Retinal pigment epithelial cell (primary cell): ENCODE data around the gene CDR2L.
"Not testable (repeated sequence)": the region's sequence is repeated elsewhere in the genome, so short reads cannot be mapped to it uniquely, and the experiment has no call there.

Experiments used
- DNase-seq: peaks from one replicate; pipeline ENCODE4 v3.0.0-alpha.2; 2010; ENCODE audit warnings: low read depth
- H3K4me3 ChIP-seq: 2 replicates; pipeline ENCODE4 v1.5.1; 2011; ENCODE audit warnings: mild to moderate bottlenecking, low read length, control low read depth, moderate library complexity
- TF ChIP-seq, protein P1 (sequence below): conservative IDR thresholded peaks from 2 replicates; pipeline ENCODE4 v1.5.1; 2011; ENCODE audit warnings: low read depth, low read length, control low read depth, inconsistent platforms

CDR2L gene

DNA sequence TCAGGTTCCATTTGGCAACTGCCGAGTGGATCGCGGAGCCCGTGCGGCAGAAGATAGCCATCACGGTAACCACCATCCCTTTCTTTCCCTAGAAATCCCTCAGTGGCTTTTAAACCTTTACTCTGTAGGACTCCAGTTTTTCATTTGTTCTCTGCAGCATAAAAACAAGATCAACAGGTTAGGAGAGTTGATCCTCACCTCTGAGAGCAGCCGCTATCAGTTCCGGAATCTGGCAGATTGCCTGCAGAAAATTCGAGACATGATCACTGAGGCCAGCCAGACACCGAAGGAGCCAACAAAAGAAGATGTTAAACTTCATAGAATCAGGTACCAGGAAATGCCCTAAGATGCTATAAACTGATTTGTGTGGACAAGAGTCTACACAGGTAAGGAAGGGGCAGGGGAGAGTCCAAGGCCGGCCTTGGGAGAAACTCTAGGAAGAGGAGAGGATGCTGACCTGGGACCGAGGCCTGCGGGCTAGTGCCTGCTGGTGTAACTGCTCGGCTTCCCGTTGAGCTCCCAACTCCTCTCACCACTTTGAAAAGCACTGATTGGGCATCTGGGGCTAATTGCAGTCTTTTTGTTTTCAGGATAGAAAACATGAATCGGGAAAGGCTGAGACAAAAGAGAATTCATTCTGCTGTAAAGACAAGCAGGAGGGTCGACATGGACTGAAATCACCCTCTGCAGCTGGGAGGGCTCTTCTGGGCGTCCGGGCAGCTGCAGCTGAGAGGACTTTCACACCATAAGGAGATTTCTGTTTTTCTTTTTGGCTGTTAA, 33.1 kb downstream of the CDR2L start:
- no peak for DNase-seq
- TF ChIP-seq, protein P1, sequence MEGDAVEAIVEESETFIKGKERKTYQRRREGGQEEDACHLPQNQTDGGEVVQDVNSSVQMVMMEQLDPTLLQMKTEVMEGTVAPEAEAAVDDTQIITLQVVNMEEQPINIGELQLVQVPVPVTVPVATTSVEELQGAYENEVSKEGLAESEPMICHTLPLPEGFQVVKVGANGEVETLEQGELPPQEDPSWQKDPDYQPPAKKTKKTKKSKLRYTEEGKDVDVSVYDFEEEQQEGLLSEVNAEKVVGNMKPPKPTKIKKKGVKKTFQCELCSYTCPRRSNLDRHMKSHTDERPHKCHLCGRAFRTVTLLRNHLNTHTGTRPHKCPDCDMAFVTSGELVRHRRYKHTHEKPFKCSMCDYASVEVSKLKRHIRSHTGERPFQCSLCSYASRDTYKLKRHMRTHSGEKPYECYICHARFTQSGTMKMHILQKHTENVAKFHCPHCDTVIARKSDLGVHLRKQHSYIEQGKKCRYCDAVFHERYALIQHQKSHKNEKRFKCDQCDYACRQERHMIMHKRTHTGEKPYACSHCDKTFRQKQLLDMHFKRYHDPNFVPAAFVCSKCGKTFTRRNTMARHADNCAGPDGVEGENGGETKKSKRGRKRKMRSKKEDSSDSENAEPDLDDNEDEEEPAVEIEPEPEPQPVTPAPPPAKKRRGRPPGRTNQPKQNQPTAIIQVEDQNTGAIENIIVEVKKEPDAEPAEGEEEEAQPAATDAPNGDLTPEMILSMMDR: no peak

DNA sequence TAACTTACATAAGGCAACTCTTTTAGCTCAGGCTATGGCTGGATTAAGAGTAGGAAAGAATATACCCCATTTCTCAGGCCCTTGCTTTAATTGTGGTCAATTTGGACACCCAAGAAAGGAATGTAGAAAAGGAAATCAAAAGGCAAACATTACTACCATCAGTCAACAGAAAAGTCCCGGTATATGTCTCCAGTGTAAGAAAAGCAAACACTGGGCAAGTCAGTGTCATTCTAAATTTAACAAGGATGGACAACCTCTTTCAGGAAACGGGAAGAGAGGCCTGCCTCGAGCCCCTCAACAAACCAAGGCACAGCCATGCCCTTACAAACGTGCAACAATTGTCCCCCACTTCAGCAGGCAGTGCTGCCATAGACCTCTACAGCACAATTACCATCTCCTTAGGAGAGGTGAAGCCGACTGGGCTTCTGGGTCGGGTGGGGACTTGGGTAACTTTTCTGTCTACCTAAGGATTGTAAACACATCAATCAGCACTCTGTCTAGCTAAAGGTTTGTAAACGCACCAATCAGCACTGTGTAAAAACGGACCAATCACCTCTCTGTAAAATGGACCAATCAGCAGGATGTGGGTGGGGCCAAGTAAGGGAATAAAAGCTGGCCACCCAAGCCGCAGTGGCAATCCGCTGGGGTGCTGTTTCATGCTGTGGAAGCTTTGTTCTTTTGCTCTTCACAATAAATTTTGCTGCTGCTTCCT, 37.4 kb downstream of the CDR2L start:
- DNase-seq: no peak

More for the DNA sequence above, 33.1 kb downstream of the CDR2L start:
- no peak overlapping the region for H3K4me3 ChIP-seq

DNA sequence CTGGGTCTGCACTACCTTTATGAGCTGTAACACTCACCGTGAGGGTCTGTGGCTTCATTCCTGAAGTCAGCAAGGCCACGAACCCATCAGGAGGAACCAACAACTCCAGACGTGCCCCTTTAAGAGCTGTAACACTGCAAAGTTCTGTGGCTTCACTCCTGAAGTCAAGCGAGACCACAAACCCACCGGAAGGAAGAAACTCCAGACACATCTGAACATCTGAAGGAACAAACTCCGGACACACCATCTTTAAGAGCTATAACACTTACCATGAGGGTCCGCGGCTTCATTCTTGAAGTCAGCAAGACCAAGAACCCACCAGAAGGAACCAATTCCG, 37.9 kb downstream of the CDR2L start:
- not testable (repeated sequence) for H3K4me3 ChIP-seq, DNase-seq

More for the DNA sequence above, 37.4 kb downstream of the CDR2L start:
- TF ChIP-seq, protein P1: no peak
- no peak overlapping the region for H3K4me3 ChIP-seq

DNA sequence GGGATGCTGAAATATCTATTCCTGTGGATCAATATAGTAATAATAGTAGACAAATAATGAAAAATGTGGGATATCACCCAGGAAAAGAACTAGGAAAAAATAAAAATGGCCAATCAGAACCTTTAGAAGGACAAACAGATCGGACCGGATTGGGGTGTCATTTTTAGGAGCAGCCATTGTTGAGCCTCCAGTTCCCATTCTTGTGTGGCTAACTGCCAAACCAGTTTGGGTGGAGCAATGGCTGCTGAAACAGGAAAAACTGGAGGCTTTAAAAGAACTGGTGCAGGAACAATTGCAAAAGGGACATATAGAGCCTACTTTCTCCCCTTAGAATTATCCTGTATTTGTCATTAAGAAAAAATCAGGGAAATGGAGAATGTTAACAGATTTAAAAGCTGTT, 39.2 kb downstream of the CDR2L start:
- not testable (repeated sequence) for H3K4me3 ChIP-seq, DNase-seq

- no peak for DNase-seq
- TF ChIP-seq, protein P1: no peak
- H3K4me3 ChIP-seq: no peak overlapping the region
Observed at GRCh38 chr17:75030161-75030560, 42.7 kb downstream of the CDR2L start.

DNA sequence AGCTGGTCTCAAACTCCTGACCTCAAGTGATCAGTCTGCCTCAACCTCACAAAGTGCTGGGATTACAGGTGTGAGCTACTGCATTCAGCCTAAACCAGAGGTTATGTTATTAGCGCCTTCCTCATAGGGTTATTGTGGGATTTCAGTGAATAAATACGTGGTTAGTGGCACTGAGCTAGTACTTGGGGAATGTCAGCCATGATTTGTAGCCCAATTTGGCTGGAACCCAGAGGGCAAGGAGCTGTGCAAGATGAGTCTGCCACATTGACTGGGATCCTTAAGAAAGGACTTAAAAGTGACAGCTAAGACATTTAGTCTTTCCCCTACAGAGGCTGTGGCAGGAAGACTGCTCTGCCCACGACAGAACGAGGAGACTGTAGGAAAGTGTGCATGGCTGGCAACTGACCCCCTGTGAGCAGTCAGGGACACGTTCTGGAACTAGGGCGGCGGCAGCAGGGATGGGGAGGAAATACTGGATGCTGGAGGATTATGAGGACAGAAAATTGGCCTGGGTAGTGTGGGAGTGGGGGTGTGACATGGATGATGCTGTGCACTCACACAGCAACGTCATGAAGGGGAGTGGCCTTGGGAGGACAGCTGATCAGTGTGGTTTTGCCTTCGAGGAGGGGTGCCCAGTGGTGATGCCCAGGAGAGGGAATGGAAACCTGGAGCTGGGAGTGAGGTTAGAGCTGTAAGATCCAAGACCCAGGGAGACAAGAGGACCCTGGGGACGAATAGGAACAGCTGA, 44.7 kb downstream of the CDR2L start:
- TF ChIP-seq, protein P1: no peak
- H3K4me3 ChIP-seq: peak overlapping the region; percentile 83
- peak; percentile 49 for DNase-seq

DNA sequence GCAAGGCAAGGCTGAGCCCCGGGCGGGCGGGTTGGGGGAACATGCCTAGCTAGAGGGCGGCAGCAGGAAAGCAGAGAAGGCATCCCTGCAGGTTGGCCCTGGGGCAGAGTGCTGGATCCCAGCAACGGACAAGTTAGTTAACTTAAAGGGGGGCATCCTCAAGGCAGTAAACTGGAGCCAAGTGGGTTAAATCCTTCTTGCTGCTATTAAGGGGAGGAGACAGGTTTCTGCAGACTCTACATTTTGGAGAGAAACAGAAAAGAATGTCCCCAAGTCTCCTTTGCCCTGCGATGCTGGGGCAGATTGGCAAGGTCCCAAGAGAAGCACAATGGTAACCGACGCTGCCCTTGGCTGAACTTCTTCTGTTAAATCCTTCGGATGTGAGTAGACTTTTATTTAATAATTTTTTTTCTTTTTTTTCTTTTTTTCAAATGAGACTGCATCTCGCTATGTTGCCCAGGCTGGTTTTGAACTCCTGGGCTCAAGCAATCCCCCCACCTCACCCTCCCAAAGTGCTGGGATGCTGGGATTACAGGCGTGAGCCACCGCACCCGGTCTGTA, 45.4 kb downstream of the CDR2L start:
- H3K4me3 ChIP-seq: peak overlapping the region; percentile 83
- TF ChIP-seq, protein P1: no peak
- no peak for DNase-seq
